ENCODE measurements around the gene IGSF21.

The IGSF21 gene

DNA sequence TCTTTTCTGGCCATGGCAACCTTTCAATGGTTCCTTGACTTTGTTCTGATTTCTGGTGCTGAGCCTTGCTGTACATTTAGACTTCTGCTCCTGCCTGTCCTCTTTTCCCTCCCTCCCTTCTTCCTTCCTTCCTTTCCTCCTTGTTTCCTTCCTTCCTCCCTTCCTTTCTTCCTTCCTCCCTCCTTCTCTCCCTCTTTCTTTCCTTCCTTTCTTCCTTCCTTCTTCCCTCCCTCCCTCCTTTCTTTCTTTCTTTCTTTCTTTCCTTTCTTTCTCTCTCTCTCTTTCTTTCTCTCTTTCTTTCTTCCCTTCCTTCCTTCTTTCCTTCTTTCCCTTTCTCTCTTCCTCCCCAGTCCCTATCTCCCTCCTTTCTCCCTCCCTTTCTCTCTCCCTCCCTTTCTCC is 10.4 kb upstream of the IGSF21 start:
- DNase-seq (ENCODE audit: low spot score), result no peak

DNA sequence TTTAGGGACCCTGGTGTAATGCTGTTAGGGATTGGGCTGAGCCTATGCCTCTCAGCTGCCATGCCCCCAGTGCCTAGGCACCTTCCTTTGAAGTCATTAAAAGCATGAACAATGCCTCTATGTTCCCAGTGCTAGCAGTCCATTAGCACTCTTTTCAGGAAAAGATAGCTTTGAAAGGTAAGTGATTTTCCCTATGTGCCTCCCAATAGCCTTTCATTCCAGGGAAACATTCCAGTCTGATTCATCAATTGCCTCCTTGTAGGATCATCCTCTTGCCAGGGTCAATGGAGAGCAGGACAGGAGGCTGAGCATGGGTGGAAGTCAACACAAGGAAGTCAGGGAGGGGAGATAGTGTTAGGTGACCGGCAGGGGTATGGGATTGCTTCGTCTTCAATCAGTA is 8.6 kb upstream of the IGSF21 start:
- DNase-seq (ENCODE audit: low spot score), result no peak

DNA sequence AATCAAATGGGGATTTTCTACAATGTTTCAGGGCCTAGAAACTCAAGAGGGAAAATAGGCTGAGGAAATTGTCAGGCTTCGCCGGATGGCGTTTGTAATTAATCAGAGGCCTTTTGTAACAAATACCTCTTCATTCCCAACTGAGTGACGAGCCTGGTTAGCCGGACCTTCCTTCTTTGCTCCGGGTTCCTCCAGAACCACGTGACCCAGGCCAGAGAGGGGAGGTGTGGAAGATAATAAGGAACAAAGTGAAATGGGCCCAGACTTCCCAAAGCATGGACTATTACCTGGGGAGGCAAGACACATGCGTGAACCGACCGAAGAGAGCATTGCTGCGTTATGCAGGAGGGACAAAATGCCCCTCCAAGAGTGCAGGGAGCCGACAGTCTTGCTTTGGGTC is 7.5 kb upstream of the IGSF21 start:
- no peak for DNase-seq (ENCODE audit: low spot score)

DNA sequence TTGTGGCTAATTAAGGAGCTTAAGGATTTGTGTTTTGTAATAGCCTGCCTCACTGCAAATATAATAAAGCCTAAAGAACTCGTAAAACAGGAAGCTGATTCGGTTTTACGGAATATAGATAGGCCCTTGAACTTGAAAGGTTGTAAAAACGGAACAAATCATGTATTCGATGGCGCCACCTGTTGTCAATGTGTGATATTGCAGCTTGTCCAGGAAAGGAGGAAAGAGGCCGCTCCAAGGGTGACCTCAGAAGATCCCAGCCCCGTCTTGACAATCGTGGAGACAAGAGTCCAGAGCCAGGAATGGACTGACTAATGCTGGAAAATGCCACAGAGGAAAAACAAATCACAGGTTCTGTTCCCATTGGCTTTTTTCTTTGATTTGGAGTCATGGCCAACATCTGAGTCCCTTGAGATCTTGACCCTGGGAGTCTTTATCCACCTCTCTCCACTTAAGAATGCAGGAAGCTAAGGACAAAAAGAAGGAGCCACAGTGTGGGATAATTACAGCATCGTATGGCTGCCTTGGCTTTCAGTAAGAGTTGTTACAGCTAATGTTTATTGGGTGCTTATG is 7.0 kb upstream of the IGSF21 start:
- DNase-seq (ENCODE audit: low spot score), result peak; percentile 76

DNA sequence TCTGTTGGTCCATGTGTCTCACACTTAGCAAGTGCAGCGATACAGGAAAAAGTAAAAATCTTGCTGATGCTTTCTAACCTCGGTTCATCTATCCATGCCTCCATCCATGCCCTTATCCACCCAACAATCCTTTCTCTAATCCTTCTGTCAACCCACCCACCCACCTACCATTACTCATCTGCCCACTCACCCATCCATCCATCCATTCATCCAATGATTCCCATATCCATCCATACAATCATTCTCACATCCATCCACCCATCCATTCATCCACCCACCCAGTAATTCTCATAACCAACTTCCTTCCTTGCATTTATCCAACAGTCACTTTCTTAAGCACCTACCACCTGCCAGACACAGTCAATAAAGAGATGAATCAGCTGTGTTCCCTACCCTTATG is 6.1 kb upstream of the IGSF21 start:
- DNase-seq (ENCODE audit: low spot score), result no peak

DNA sequence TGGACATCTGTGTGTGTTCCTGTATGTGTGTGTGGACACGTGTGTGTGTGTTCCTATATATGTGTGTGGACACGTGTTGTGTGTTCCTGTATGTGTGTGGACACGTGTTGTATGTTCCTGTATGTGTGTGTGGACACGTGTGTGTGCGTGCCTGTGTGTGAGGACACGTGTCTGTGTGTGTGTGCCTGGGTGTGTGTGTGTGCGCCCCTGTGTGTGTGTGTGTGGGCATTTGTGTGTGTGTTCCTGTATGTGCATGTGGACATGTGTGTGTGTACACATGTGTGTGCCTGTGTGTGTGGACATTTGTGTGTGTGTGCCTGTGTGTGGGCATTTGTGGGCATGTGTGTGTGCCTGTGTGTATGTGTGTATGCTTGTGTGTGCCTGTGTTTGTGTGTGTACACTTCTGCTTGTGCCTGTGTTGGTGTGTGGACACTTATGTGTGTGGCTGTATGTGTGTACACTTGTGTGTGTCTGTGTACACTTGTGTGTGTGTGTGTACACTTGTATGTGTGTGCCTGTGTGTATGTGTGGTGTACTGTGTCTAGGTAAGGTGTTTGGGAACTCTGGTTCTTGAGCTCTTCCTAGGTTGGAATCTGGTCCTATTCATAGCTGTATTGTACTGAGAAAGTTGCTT is 3.7 kb upstream of the IGSF21 start:
- DNase-seq (ENCODE audit: low spot score), result no peak

DNA sequence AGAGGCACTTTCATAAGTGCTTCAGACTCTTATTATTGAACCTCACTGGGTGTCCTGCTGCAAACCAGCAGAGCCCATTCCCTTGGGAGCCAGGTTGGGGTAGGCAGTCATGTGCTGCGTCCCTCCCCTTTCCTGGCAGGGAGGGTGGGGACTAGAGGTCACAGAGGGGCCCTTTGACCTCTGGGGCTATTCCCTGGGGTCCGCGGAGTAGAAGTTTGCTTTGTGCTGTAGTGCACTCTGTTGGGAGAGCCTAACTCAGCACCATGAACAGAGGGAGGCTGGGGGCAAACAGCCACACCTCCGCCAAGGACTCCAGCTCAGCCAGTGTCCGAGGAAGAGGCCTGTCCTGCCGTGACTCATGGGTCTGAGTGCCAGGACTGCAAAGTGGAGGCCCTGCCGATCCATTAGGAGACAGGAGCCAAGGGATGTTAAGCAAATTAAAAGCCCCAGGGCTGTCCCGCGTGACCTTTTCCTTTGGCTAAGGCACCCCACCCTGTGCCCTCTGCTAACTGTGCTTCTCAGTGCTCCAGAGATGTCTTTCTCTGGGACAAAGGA is 3.0 kb upstream of the IGSF21 start:
- DNase-seq (ENCODE audit: low spot score), result no peak

DNA sequence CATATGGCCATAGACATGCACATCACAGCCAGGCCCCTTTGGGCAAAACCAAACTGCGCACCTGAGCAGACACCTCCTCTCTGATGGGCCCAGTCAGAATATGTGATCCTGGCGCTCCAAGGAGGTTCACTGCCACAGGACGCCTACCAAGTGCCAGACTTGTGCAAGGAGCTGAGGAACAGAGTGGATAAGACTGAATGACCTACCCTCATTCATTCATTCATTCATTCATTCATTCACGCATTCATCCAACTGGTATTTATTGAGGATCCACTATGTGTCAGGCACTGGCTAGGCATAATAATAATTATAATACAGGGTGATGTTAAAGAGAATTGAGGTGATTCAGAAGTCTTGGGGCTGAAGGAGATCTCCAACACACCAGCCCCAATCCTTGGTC is 2.4 kb upstream of the IGSF21 start:
- DNase-seq (ENCODE audit: low spot score), result no peak

DNA sequence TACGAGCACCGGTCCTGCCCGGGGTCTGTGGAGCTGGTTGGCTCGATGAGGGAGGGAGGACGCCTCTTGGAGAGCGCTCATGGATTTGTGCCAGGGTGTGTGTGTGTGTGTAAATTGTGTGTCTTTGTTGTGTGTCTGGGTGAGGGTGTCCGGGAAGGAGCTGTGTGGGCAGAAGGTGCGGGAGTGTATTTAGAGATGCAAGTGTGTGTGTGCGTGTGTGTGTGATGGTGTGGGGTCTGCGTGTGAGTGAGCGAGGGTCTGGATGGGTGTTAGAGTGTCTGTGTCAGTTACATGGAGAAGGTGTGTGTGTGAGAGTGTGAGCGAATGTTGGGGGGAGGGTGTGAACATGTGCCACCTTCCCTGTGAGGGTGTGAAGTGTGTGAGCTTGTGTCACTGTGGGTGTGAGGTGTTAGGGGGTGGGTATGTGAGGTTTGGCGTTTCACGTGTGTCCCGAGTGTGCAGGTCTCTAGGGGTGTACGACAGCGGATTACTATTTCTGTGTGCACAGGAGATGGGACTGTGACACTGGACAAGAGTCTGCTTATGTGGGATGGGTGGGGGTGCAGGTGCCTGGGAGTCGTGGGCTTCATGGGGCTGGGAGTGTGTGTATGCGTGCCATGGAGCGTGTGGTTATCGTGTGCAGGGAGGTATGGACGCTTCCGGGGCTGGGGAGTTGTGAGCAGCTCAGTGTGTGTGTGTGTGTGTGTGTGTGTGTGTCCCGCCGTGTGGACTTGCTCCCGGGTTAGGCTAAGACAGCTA is 880 bp downstream of the IGSF21 start:
- DNase-seq (ENCODE audit: low spot score), result no peak

DNA sequence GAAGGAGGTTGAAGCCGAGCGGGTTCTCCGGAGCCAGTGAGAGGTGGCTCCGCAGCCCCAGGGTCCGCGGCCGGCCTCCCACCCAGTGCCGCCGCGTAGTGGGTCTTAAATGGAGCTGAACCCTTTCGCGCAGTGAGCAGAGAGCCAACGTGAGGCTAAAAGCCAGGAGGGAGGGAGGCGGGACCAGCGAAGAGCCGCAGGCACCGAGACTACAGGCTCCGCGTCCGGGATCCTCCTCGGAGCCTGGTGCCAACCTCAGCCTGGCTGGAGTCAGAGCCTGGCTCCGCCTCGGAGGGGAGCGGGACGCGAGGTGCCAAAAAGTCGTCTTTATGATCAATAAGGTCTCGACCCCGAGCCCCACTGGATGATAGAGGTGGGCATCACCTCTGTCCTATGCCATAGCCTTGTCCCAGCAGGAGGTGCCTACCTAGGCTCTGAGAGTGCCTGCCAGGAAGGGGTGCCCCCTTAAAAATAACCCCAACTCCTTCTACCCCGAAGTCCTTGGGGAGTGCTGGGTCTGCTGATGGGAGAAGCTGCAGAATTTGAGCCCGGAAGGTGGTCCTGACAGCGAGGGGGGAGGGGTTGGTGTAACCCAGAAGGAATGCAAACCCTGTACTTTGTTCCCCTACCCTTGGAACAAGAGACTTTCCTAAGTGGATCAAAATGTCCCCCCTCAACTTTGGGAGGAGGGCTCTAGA is 1.6 kb downstream of the IGSF21 start:
- DNase-seq (ENCODE audit: low spot score), result no peak

DNA sequence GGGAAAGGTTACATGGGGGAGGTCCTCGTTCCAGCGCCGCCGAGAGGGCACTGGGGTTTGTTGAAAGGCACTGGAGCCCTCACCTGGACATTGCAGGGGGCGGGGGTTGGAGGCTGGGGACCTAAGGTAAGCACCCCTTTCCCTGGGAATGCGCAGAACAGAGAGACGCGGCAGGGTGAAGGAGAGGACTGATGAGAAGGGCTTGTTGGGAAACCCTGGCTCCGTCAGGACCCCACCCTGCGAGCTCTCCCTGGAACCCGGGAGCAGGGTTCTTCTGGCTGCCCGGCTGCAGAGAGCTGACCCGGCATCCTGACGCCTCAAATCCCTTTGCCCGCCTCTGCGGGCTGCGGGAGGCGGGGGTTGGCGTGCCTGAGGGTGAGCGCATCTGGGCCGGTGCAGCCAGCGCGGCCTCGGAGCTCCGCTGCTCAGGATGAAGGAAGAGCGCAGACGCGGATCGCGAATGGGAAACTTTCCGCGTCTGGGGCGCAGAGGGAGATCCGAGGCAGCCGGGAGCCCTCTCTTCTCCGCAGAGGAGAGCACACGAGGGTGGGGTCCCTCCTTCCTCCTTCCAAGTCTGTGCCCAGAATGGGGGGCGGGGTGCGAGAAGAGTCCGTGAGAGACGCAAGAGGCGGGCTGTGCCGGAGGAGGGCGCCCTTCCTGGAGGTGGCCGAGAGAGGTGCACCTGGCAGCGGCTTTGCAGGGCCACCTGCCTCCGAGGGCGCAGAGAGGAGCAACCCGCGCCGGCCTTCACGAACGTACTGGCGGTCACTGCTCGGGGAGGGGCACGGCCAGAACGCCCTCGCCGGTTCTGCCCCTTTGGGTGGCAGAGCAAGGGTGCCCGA is 2.4 kb downstream of the IGSF21 start:
- DNase-seq (ENCODE audit: low spot score), result no peak

DNA sequence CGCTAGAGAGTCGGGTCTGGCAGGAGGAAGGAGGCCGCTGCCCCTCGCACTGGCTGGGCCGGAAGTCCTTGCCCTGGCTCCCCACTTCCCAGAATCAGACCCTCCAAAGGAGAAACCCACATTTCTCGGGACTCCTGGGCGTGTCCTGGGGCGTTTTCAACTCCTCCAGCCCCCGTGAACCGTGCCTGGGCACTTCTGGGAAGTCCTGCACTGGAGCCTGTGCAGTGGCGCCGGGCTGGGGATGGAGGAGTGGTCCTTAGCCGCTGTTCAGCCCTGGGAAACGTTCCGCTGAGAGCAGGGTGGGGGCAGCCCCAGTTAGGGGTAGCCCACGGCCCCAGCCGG is 3.0 kb downstream of the IGSF21 start:
- DNase-seq (ENCODE audit: low spot score), result no peak

DNA sequence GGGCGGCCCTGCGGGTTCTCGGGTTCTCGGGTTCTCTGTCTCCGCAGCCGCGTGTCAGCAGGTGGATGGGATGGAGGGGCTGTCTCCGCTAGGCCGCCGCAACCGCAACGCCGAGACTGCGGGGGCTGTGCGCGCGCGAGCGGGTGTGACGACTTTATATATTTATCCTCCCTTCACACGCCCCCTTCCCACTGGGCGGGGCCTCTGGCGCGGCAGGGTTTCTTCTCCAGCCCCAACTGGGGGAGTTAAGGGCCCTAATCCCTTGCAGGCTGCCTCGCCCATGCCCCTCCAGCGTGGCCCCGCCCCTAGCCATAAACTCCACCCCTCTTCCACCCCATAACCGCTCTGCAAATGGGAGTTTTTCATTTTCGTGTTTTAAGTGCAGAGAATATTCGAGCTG is 3.4 kb downstream of the IGSF21 start:
- DNase-seq (ENCODE audit: low spot score), result no peak

DNA sequence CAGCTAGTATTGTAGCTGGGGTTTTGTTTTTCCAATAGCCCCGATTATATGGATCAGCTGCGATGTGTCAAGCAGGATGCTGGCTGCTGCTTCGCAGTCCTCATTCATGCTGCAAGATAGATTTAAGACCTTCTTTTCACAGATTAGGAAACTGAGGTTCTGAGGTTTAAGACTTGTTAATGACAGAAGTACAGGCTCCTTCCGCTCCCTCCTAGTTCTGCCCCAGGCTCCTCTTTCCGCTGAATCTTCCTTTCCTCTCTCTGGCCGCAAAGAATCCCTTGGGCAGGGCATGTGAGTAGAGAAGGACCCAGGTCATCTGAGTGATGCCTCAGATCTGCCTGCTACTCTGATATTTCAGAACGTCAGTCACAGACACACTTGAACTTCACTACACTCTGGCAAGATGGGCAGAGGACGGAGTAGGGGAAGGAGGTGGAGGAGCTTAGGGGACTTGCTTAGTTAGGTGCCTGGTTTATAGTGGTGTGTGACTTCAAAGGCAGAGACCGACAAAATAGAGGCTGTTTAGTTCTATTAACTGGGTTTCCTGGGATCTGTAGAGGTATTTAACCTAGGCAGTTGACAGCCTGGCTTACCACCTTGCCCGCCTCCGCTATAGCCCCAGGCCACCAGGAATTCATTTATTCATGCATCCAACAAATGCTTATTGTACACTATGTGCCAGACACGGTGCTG is 4.2 kb downstream of the IGSF21 start:
- no peak for DNase-seq (ENCODE audit: low spot score)

DNA sequence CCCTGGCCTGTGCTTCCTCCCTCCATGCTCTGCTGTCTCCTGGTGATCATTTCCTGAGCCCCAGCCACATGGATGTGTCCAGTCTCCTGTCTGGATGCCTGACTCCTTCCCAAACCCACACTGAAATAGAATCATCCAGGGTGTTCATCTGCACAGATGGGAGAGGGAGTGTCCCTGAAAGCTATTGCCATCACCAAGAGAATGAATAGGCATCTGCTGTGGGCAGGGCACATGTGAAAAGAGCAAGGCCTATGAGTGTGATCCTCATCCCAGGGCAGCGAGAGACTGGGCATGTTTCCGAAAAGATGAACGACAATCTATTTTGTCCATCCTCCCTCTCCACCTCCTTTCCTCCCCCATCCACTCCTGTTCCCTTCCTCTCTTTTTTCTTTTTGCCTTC is 5.0 kb downstream of the IGSF21 start:
- no peak for DNase-seq (ENCODE audit: low spot score)

DNA sequence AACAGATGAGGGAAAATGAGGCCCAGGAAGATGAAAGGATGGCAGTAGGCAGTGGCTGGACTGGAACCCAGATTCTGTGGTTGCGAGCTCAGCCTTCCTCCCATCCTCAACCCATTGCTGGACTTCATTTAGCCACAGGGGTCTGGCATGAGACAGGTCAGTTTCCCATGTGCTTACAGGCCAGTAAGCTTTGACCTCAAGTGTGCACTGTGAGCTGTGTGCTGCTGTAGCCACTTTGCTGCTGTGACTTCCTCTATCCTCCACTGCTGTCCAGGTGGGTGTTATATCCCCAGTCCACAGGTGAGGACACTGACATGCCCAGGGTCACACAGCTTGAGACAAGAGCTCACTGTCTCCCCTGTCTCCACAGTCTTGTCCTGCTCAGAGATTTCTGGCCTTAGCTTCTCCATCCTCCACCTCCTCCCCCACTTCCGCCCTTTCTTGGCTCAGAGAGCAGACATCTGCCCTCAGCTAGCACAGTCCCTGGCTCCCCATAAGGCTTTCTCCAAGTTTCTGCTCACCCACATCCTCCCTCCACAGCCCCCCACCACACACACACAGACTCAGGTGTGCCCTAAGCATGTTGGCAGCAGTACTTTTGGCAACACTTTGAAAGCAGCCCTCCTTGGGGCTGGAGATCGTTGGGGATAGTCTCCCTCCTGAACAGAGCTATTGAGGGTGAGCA is 7.3 kb downstream of the IGSF21 start:
- no peak for DNase-seq (ENCODE audit: low spot score)

DNA sequence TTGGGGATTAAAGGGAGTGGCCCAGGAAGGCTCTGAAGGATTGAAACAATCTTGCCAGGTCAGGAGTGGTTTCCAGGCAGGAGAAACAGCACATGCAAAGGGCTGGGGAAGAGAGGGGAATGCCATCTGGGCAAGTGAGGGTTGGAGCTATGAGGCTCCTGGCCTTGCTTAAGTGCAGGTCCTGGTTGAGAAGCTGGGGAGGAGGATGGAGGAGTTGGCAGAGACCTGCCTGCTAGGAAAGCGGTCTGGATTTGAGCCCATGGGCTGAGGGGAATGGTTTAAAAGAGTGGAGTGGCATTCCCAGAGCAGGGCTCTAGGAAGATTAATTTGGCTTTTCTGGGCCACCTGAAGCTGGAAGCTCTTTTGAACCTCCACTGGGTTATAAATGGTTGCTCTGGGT is 9.2 kb downstream of the IGSF21 start:
- no peak for DNase-seq (ENCODE audit: low spot score)

DNA sequence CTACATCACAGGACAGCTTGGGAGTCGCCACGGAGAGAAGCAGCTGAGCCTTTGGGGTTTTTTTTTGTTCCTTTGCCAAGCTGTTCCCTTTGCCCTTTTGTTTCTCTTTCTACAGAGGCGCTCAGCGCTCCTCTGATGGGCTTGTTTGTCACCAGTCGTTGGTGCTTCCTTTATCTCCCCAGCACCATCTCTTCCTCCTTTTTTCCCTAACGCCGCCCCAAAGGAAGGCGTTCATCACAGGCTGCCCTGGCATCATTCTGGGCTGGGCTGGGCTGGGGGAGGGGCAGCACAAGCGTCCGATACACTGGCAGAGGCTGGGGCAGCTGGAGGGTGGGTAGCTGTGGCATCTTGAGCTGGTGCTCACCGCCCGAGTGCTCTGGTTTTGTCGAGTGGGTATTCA is 10.5 kb downstream of the IGSF21 start:
- no peak for DNase-seq (ENCODE audit: low spot score)

DNA sequence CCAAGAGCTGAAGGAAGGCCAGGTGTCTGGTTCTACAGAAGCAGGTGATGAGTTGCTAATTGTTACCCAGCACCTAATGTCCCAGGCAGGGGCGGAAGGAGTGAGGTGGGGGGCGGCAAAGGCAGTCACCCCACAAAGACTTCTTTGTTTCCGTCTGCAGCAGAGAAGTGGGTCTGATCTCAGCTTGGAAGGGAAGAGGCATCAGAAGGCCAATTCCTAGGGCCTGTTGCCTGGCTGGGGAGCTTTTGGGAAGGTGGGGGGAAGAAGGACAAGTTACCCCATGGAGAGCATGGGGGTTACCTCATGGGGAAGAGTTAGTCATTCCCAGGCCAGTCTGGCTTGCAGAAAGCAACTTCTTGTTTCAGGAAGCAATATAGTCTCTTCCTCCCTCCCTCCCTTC is 10.9 kb downstream of the IGSF21 start:
- no peak for DNase-seq (ENCODE audit: low spot score)

DNA sequence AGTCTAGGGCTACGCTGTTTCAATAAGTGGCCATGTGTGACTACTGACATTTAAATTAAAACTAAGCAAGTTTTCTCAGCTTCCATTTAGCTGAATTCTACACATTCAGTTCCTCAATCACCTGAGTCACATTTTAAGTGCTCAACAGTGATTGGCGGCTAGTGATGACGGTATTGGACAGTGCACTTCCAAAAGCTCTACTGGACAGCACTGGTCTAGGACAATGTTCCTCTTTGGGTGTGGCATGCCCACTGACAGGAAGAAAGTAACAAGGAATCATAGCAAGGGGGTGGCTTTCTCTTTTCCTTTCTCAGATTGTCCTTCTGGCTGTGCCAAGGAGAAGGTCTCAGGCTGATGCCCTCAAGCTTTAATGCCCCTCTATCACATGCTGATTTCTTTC is 11.7 kb downstream of the IGSF21 start:
- DNase-seq (ENCODE audit: low spot score), result no peak
